GM12872 (cell line): ENCODE measurements around the gene SLC12A8.

Experiments
- CTCF ChIP-seq: IDR thresholded peaks from 3 replicates; pipeline ENCODE4 v1.5.1; 2011; ENCODE audit warnings: low read depth, mild to moderate bottlenecking, low read length, moderate library complexity; ENCODE audit not compliant: insufficient read depth

The SLC12A8 gene

GRCh38 chr3:125168711-125169393 is 43.7 kb downstream of the SLC12A8 start:
- no peak for TF ChIP-seq CTCF

- no peak for TF ChIP-seq CTCF
Observed at GRCh38 chr3:125166599-125167136, 45.9 kb downstream of the SLC12A8 start.

- TF ChIP-seq CTCF = no peak
Observed at GRCh38 chr3:125165948-125166553, 46.5 kb downstream of the SLC12A8 start.

GRCh38 chr3:125165189-125165947 is 47.2 kb downstream of the SLC12A8 start:
- peak; percentile 68 for TF ChIP-seq CTCF

- peak; percentile 25; the same call in 1 of the 3 replicates for TF ChIP-seq CTCF
Observed at GRCh38 chr3:125163739-125164601, 48.6 kb downstream of the SLC12A8 start.

- no peak for TF ChIP-seq CTCF
Observed at GRCh38 chr3:125161607-125162219, 50.8 kb downstream of the SLC12A8 start.
